GM12872 (cell line): ENCODE results near the gene CCDC160.

Source experiments
- TF ChIP-seq, protein P1 (sequence below): IDR thresholded peaks from 3 replicates; pipeline ENCODE4 v1.5.1; 2011; ENCODE audit warnings: low read depth, mild to moderate bottlenecking, low read length, moderate library complexity; ENCODE audit not compliant: insufficient read depth

CCDC160 gene

GRCh38 chrX:134239016-134239415 is 2.0 kb downstream of the CCDC160 start:
- TF ChIP-seq, protein P1, sequence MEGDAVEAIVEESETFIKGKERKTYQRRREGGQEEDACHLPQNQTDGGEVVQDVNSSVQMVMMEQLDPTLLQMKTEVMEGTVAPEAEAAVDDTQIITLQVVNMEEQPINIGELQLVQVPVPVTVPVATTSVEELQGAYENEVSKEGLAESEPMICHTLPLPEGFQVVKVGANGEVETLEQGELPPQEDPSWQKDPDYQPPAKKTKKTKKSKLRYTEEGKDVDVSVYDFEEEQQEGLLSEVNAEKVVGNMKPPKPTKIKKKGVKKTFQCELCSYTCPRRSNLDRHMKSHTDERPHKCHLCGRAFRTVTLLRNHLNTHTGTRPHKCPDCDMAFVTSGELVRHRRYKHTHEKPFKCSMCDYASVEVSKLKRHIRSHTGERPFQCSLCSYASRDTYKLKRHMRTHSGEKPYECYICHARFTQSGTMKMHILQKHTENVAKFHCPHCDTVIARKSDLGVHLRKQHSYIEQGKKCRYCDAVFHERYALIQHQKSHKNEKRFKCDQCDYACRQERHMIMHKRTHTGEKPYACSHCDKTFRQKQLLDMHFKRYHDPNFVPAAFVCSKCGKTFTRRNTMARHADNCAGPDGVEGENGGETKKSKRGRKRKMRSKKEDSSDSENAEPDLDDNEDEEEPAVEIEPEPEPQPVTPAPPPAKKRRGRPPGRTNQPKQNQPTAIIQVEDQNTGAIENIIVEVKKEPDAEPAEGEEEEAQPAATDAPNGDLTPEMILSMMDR: no peak

DNA sequence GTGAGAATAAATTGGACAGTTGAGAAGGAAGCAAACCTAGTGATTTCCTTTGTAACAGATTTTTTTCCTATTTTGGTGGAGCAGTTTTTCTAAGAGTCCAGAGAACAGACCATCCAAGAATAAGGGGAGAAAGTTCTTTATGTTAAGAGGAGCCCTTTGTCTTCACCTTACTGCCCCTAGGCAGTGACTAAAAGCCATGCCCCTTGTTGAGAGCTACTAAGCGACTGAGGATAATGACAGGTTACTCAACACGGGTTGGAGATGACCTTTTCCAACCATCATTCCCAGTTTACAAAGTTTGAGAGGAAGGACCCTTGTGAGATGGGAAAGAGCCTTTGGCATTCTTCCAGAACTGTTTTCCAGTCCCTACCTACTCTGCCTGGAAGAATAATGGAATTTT is 3.2 kb downstream of the CCDC160 start:
- TF ChIP-seq, protein P1: no peak

- TF ChIP-seq, protein P1: no peak
Observed at GRCh38 chrX:134241960-134242619, 5.1 kb downstream of the CCDC160 start.

DNA sequence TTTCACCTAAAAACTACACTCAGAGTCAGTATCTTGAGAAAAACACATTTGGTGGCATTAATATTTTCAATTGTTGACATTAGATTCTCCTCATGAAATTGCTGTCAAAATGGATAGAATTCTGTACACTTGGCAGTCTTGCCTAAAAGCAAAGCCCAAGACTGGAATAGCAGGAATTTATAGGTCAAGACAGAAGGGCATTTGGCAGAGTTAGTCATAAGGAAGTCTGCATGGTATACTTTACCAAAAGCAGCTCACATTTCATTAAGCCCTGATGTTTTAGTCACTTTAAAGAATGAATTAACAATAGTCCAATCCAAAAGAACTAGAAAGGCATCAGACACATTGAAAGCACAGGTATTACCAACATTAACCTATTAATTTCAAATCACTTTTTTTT is 7.1 kb downstream of the CCDC160 start:
- TF ChIP-seq, protein P1: no peak

- TF ChIP-seq, protein P1: 0 out of 3 replicates have a peak, but pooled peaks have one; percentile 21
Observed at GRCh38 chrX:134246282-134246681, 9.3 kb downstream of the CCDC160 start.

DNA sequence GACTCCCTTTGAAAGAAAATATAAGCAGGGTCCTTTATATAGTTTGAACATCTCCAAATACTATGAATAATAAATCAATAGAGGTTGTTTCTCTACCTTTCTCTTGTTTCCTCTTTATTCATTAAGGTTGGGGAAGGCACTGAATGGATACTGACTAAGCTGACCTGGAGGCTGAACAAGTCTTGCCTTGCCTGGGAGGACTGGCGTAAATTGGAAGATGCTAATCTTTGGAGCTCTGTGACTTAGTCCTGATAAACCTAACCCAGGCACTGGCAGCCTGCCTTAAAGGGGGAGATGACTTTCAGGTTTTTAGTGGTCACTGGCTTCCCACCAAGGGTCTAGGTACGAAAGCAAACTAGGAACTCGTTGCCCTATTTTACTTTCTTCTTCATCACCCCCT is 10.5 kb downstream of the CCDC160 start:
- TF ChIP-seq, protein P1: no peak

DNA sequence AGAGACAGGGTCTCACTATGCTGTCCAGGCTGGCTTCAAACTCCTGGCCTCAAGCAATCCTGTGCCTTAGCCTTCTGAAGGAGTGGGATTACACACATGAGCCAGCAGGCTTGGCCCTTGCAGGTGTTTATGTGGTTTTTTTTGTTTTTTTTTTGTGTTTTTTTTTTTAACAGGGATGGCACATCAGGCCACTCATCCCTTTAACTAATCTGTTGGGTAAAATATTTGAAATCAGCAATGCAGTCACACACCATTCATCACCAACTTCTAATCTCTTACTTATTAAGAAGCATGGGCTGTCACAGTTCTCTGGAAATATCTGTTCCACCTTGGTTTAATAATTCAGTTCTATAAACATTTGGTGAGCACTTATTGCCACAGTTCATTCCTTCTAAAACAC is 12.3 kb downstream of the CCDC160 start:
- TF ChIP-seq, protein P1: no peak
